K562 (cell line): ENCODE results near the gene CLCN2. TPM values are rescaled to one million over a fixed set of nuclear protein-coding genes. Genes with fewer than 3 reads are reported as not detected.

Experiments
- ELF1 ChIP-seq: fragments of 200-800 bp; sonication (Bioruptor generic); IDR thresholded peaks from 2 replicates; pipeline ENCODE4 v1.6.1; 2016; ENCODE audit warnings: missing genetic modification characterization, missing compliant biosample characterization
- ERF ChIP-seq: fragments of 450-650 bp; formaldehyde crosslinking; IDR thresholded peaks from 2 replicates; pipeline ENCODE4 v1.4.0; 2020; ENCODE audit warnings: mild to moderate bottlenecking, mixed read lengths
- RBFOX2 ChIP-seq: fragments of 200-400 bp; formaldehyde crosslinking; IDR thresholded peaks from 2 replicates; pipeline ENCODE4 v1.6.1; 2017; ENCODE audit warnings: low read depth, mild to moderate bottlenecking, low read length, moderate library complexity
- SIN3B ChIP-seq: fragments of 450-650 bp; IDR thresholded peaks from 2 replicates; pipeline ENCODE4 v1.6.1; 2017; ENCODE audit warnings: low read depth, mild to moderate bottlenecking, moderate library complexity
- THAP12 ChIP-seq: fragments of 250-450 bp; sonication (Bioruptor Pico); IDR thresholded peaks from 2 replicates; pipeline ENCODE4 v1.9.0; 2021; ENCODE audit warnings: mild to moderate bottlenecking, inconsistent platforms
- ZBTB11 ChIP-seq, 3 experiments: fragments of 200-800 bp in 1 of 3; fragments of 250-450 bp in 1 of 3; fragments of 450-650 bp in 1 of 3; sonication (Bioruptor Pico) in 1 of 3; sonication (Bioruptor generic) in 1 of 3; formaldehyde crosslinking in 1 of 3; IDR thresholded peaks; 2 replicates each; pipeline versions ENCODE4 v1.6.1 to v1.8.0; 2016 to 2022; ENCODE audit warnings: mild to moderate bottlenecking in 2 of 3, missing genetic modification characterization in 2 of 3, missing compliant biosample characterization in 1 of 3, moderate library complexity in 1 of 3
- ZBTB40 ChIP-seq, 2 experiments: fragments of 450-650 bp in 1 of 2; sonication (generic) in 1 of 2; formaldehyde crosslinking in 1 of 2; IDR thresholded peaks; 2 replicates each; pipeline versions ENCODE4 v1.7.1 to v1.9.0; 2016 to 2022; ENCODE audit warnings: inconsistent platforms in 1 of 2, mild to moderate bottlenecking in 1 of 2, missing genetic modification reagents in 1 of 2
- ZBTB43 ChIP-seq: sonication (generic); formaldehyde crosslinking; IDR thresholded peaks from 2 replicates; pipeline ENCODE4 v1.8.0; 2023; ENCODE audit warnings: mild to moderate bottlenecking, missing genetic modification reagents
- polyA plus RNA-seq, 8 experiments: library from polyadenylated mRNA; depleted of rRNA in 4 of 8; stranded (reverse) in 5 of 8; unstranded in 3 of 8; fragments of >200 nt; fragmentation: Nextera tagmentation in 2 of 8; fragmentation: Illumina TruSeq in 1 of 8; extraction: Ambion mirVana in 2 of 8; extraction: Trizol in 1 of 8; gene quantifications; 2 replicates each; pipeline versions ENCODE4 v1.2.1 to v1.2.3, GENCODE V29; 2011 to 2014; ENCODE audit warnings: inconsistent platforms in 1 of 8, missing spikeins in 1 of 8
- total RNA-seq, 7 experiments: library from RNA; depleted of rRNA in 6 of 7; stranded (reverse); fragments of >200 nt in 6 of 7; fragmentation: Illumina TruSeq in 2 of 7; extraction: Trizol in 2 of 7; gene quantifications; 2 replicates each; pipeline versions ENCODE4 v1.2.1 to v1.2.3, GENCODE V29; 2011 to 2021; ENCODE audit warnings: low replicate concordance in 1 of 7

CLCN2 gene
- total and polyA plus RNA-seq, 9 of the 15 experiments (the other 6 are each of a cell fraction or from before 2014, with no cell fraction given): 0.10 to 14.0 (median 6.9) TPM

GRCh38 chr3:184298759-184299487, 62.5 kb downstream of the CLCN2 start, which contains the start of gene PSMD2 (continued):
- peak; percentile 32; the same call in 1 of the 2 replicates for TF ChIP-seq ZBTB40 (IDR thresholded peaks at IDR 0.05)
- TF ChIP-seq ZBTB40 (CRISPR knock-in tag; IDR thresholded peaks at IDR 0.05): no peak
- peak in 1 of 3 experiments; percentile 85; a peak in 2 of 6 replicates for TF ChIP-seq ZBTB11 (CRISPR knock-in tag; IDR thresholded peaks at IDR 0.05)
- peak; percentile 70 for TF ChIP-seq ELF1 (tag)
- peak; percentile 82 for TF ChIP-seq RBFOX2
- TF ChIP-seq THAP12 (CRISPR knock-in tag): peak; percentile 96
- TF ChIP-seq ERF (CRISPR knock-in tag): peak; percentile 62; the same call in 1 of the 2 replicates
- no peak for TF ChIP-seq ZBTB43
- TF ChIP-seq SIN3B: peak; percentile 83
